ENCODE measurements around the gene MPND.
A peak's percentile ranks its signal among the peaks of the same experiment; 100 is the strongest.
"Not testable (repeated sequence)": the region's sequence is repeated elsewhere in the genome, so short reads cannot be mapped to it uniquely, and the experiment has no call there.

The MPND gene

GRCh38 chr19:4347521-4347920 lies 4.2 kb downstream of the MPND start:
- no peak for DNase-seq (ENCODE audit: low spot score)

DNA sequence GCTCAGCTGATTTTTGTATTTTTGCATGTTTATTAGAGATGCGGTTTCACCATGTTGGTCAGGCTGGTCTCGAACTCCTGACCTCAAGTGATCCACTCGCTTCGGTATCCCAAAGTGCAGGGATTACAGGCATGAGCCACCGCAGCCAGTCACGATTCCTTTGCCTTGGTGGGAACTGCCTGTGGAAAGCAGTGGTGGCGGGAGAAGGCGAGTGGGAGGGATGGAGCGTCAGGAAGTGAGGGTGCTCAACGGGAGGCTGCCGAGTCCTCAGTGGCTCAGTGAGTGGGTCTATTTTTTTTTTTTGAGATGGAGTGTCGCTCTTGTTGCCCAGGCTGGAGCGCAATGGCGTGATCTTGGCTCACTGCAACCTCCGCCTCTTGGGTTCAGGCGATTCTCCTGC lies 5.9 kb downstream of the MPND start:
- not testable (repeated sequence) for DNase-seq (ENCODE audit: low spot score)

GRCh38 chr19:4350111-4350510 lies 6.7 kb downstream of the MPND start:
- no peak for DNase-seq (ENCODE audit: low spot score)

GRCh38 chr19:4350726-4351125 lies 7.4 kb downstream of the MPND start:
- DNase-seq (ENCODE audit: low spot score): no peak

GRCh38 chr19:4352701-4353121 lies 9.3 kb downstream of the MPND start:
- no peak for DNase-seq (ENCODE audit: low spot score)

DNA sequence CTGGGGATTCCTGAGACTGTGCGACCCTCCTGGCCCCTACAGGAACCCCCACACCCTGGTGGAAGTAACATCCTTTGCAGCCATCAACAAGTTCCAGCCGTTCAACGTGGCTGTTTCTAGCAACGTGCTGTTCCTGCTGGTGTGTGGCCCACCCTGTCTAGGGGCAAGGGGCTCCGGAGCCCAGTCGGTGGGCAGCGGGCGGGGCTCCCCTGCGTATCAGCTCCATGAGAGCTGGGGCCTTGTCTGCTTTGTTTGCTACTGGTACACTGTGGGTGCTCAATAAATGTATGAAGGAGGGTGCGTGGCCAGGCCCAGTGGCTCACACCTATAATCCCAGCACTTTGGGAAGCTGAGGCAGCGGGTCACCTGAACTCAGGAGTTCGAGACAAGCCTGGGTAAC lies 10.9 kb downstream of the MPND start:
- DNase-seq (ENCODE audit: low spot score): no peak

- DNase-seq (ENCODE audit: low spot score): no peak
These were observed 11.5 kb downstream of the MPND start for GRCh38 chr19:4354897-4355296.

GRCh38 chr19:4357095-4357797 lies 13.9 kb downstream of the MPND start:
- no peak for DNase-seq (ENCODE audit: low spot score)

DNA sequence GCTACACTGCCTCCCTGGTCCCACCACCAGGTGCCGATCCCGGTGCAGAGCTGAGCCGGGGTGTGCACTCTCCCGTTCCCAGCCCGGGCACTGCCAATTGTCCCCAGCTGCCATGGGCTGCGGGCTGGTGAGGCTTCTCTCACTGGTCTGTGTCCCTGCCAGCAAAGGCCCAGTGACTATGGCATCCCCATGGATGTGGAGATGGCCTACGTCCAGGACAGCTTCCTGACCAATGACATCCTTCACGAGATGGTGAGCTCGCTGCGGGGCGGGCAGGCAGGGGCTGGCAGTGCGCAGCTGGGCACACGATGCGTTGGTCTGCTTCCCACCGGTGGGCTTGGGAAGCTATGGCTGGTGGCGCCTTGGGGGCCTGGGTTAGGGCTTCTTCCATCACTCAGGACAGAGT lies 14.6 kb downstream of the MPND start:
- DNase-seq (ENCODE audit: low spot score): no peak

GRCh38 chr19:4358709-4359626 lies 15.6 kb downstream of the MPND start:
- DNase-seq (ENCODE audit: low spot score): no peak

- DNase-seq (ENCODE audit: low spot score): no peak
These were observed 16.3 kb downstream of the MPND start for GRCh38 chr19:4359627-4360000.

- no peak for DNase-seq (ENCODE audit: low spot score)
These were observed 16.8 kb downstream of the MPND start for GRCh38 chr19:4360081-4360569.

DNA sequence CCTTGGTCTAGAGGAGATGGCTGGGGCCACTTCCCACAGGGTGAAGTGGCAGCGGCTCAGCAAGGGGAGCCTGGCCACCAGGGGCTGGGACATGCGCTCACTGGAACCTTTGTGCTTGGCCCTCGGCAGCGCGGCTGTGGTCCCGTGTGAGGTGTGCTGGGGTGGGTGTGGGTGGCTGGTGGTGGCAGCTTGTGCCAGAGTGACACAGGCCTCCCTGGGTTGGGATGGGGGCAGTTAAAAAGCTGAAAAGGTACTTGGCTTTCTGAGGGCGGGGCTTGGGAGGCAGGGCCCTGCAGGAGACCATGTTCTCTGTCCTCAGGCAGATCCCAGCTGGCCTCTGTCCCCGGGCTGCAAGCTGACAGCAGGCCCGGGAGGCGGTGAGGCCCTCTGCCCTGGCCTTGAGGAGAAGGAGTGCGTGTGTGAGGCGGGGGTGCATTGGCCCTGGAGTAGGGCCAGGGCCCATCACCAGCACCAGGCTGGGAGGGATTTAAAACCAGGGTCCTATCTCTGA lies 17.3 kb downstream of the MPND start:
- DNase-seq (ENCODE audit: low spot score): no peak

DNA sequence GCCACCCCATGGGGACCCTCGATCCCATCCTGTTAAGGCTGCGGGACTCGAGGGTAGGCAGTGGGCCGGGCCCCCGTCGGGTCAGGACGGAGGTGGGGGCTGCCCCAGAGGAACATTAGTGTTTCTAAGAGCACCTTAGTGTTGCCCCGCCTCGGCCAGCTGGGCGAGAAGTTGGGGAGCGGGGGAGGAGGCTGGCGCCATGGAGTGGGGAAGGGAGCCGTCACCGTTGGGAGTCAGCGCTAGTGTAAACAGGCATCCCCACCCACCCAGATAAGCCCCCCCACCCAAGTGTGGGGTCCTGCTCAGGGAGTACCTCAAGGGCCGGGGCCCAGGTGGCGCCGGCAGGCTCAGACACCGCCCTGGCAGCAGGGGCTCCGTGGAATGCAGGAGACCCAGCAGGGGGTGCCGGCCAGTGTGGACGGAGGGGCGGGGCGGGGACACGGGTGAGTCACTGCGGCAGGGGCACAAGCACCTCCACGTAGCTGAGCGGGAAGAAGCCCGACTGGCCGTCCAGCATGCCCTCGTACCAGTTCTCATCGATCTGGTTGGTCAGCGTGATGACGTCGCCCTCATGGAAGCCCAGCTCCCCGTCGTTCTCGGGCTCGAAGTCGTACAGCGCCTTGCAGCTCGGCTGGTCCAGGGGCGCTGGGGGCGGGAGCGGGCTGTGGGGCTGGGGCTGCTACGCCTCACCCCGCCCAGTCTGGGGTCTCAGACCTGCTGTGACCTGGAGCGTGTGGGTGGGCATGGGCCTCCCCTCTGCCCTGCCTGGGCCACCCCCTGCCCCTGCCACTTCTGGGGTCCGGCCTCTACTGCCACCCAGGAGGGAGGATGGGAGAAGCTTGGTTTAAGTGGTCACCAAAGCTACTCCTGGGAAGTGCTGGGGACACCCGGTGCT lies 18.0 kb downstream of the MPND start:
- no peak for DNase-seq (ENCODE audit: low spot score)

DNA sequence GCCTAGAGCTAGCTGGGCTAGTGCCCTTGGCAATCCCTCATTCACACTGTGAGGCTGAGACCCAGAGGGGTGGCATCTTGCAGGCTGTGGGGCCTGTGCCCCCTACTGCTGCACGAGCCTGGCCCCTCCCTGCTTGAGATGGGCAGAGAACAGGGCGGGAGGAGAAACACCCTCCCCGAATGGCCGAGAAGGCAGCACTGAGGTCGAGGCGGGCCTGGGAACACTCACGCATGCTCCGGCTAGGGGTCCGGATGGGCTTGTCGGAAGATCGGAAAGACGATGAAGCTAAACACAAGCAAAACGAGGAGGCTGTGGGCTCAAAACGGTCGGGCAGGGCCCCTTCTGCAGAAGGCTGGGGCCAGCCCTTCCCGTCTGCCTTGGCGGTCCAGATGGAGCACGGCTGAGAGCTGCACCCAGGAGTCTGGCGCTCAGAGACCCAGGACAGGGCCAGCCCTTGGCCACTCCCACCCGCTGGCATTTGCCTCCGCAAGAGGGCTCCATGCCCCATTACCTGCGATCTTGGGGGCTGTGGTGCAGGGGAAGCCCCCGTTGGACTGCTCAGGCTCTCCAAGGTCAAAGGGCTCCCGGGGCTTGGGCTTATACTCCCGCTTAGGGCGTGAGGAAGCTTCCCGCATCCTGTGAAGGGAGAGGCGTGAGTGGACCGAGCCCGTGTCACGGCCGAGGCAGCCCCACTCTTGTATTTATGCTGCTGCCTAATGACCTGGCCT lies 18.9 kb downstream of the MPND start:
- no peak for DNase-seq (ENCODE audit: low spot score)

DNA sequence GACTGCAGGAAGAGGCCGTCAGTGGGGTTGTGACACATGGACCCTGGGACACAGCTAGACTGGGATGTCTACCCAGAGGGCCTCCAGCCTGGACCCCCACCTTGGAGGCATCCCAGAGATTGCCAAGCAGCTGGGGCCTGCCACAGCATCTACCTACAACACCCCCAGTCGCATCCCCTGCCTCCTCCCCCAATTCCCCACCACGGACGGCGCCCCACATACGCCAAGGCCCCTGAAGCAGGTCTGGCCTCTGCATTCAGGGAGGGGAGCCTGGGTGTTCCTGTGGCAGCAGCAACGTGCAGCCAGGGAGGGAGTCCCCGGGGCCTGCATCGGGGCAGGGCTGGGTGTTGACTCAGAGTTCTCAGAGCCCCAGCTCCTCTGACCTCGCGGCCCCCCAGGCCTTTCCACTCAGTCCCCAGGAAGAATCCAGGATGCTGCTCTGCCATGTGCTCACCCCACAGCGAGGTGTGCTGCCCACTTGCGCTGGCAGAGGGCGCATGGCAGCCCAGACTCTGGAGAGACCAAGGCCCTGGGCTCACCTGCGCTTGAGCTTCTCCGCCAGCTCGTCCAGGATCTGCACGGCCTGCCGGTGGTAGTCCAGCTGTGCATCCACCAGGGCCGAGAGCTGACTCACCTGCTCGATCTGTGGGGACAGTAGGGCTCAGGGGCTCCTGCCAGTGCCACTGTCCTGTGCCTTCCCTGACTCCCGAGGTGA lies 19.6 kb downstream of the MPND start:
- DNase-seq (ENCODE audit: low spot score): peak; percentile 77

GRCh38 chr19:4363571-4364304 lies 20.4 kb downstream of the MPND start:
- no peak for DNase-seq (ENCODE audit: low spot score)

DNA sequence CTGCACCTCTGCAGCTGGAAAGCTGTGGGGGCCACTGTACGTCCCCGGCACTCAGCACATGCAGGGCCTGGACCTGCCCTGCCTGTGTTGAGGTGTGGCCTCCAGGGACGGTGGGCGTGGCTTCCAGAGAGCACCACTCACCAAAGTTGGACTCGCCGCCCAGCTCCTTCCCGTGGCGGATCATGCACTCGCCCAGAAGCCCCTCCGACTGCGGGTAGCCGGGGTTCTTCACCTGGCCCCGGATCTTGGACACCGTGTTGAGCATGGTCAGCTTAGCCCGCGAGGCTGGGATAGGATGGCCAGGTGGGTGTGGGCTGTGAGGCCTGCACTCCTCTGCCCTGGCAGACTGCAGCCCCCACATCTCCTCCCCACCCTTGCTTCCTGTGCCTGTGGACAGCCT lies 22.0 kb downstream of the MPND start:
- no peak for DNase-seq (ENCODE audit: low spot score)

DNA sequence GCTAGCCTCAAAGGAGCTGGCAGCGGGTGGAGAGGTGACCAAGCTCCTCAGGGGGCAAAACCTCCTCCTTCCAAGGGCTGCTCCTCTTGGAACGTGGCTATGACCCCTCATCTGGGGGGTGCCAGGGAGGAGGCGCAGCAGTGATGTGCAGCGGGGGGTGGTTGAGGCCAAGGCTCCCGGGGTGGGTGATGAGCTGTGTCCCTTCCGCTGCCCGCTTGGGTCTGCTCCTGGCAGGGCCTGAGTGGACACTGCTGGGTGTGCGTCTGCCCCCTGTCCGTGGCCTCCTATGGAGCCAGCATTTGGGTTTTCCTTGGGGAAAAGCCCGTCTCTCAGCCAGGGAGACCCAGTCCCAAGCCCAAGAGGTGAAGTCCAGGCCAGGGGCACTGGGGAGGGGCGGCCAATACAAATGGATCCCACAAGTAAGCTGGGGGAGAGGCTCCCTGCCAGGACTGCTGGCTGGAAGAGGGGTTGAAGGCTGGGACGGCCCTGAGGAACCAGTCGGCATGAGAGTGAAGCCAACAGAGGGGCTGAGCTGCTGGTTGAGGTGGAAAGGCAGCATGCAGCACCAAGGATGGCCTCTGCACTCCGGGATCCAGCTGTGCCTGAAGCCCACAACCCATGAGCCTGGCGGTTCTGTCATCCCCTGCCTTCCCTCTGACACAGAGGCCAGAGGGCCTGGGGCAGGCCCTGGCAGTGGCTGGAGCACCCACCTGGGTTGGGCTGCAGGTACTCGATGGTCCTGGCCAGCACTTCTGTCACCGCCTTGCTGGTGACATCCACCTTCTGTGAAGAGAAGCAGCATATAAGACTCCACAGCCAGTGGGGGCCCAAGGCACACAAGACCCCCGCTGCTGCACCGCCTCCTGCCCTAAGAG lies 22.7 kb downstream of the MPND start:
- DNase-seq (ENCODE audit: low spot score): no peak

Data from cerebellar cortex (tissue), 1 donor.